Panc1 (cell line): ENCODE data around the gene CDC42BPA. TPM values are rescaled to one million over a fixed set of nuclear protein-coding genes. Genes with fewer than 3 reads are reported as not detected.
A peak's percentile ranks its signal among the peaks of the same experiment; 100 is the strongest.

ENCODE experiments used
- ATAC-seq: fragments of 200-7000 bp; cut with Tn5 transposase; 2 replicates; pipeline ENCODE4 v1.9.1; 2020; ENCODE audit warnings: mild to moderate bottlenecking, moderate library complexity
- BruUV-seq: library from RNA; stranded (reverse); fragments of 400-500 nt; replicated peaks from 2 replicates; lab custom pipeline; 2021; lab: Mats Ljungman, UMichigan
- CTCF ChIA-PET: fragments of 300-600 bp; sonication (Branson Sonifier 250); formaldehyde crosslinking; loops from one replicate; lab custom pipeline; 2022; ENCODE audit warnings: antibody characterized with exemption; lab: Charles Lee
- POLR2A ChIA-PET: fragments of 300-600 bp; sonication (Branson Sonifier 250); formaldehyde crosslinking; loops from one replicate; lab custom pipeline; 2022; ENCODE audit warnings: antibody characterized with exemption; lab: Charles Lee
- DNase-seq: peaks from one replicate; pipeline ENCODE4 v3.0.0-alpha.2; 2010; ENCODE audit warnings: low read depth, low spot score
- H3K27ac ChIP-seq: 2 replicates; pipeline ENCODE4 v1.5.1; 2011; ENCODE audit warnings: mild to moderate bottlenecking, low read length, inconsistent platforms
- H3K27me3 ChIP-seq: fragments of 200-500 bp; sonication (Bioruptor generic); 2 replicates; pipeline ENCODE4 v1.6.0; 2014; ENCODE audit warnings: low read length, inconsistent platforms; ENCODE audit not compliant: control insufficient read depth, insufficient read depth
- H3K36me3 ChIP-seq: fragments of 200-500 bp; sonication (Bioruptor generic); 2 replicates; pipeline ENCODE4 v1.5.1; 2014; ENCODE audit warnings: inconsistent platforms, mild to moderate bottlenecking, low read length, moderate library complexity; ENCODE audit not compliant: control insufficient read depth, insufficient read depth
- H3K4me1 ChIP-seq: 2 replicates; pipeline ENCODE4 v1.5.1; 2011; ENCODE audit warnings: inconsistent platforms, mild to moderate bottlenecking, low read length, moderate library complexity; ENCODE audit not compliant: control insufficient read depth, insufficient read depth
- H3K4me3 ChIP-seq, 2 experiments: 2 replicates each; pipeline ENCODE4 v1.5.1; 2011 to 2012; ENCODE audit warnings: low read depth in 2 of 2, low read length in 2 of 2, mild to moderate bottlenecking in 2 of 2, inconsistent platforms in 1 of 2, moderate library complexity in 1 of 2
- H3K9me3 ChIP-seq: fragments of 200-500 bp; sonication (Bioruptor generic); 2 replicates; pipeline ENCODE4 v1.5.1; 2014; ENCODE audit warnings: low read depth, mild to moderate bottlenecking, inconsistent platforms, low read length, moderate library complexity; ENCODE audit not compliant: control insufficient read depth, insufficient read depth
- CTCF ChIP-seq: fragments of 450-650 bp; IDR thresholded peaks from 2 replicates; pipeline ENCODE4 v1.5.1; 2017; ENCODE audit warnings: mild to moderate bottlenecking
- POLR2AphosphoS5 ChIP-seq: IDR thresholded peaks from 2 replicates; pipeline ENCODE4 v1.6.1; 2012; ENCODE audit warnings: mild to moderate bottlenecking, low read depth, low read length, moderate library complexity
- REST ChIP-seq, 2 experiments: IDR thresholded peaks; 2 replicates each; pipeline ENCODE4 v1.6.1; 2011 to 2012; ENCODE audit warnings: low read depth in 2 of 2, control low read depth in 1 of 2, low read length in 1 of 2, mild to moderate bottlenecking in 1 of 2, moderate library complexity in 1 of 2; ENCODE audit not compliant: insufficient read depth in 1 of 2
- SIN3A ChIP-seq: IDR thresholded peaks from 2 replicates; pipeline ENCODE4 v1.6.1; 2012; ENCODE audit warnings: low read depth, mild to moderate bottlenecking, low read length, moderate library complexity, borderline replicate concordance; ENCODE audit not compliant: insufficient read depth
- TCF7L2 ChIP-seq: IDR thresholded peaks from 2 replicates; pipeline ENCODE4 v1.6.1; 2011; ENCODE audit warnings: mild to moderate bottlenecking, low read depth, low read length, inconsistent platforms
- in situ Hi-C: cut with HindIII; loops from 2 replicates; pipeline ENCODE4 v1.10.0; 2016; ENCODE audit warnings: low sequenced_read_pairs, low pct_unique_long_range_greater_than_20kb
- intact Hi-C: fragments of 100-400 bp; cut with micrococcal nuclease; formaldehyde crosslinking; loops from one replicate; pipeline ENCODE4 v1.10.0; 2022; ENCODE audit not compliant: unreplicated experiment
- total RNA-seq: library from RNA; stranded (reverse); gene quantifications from one replicate; pipeline ENCODE4 v1.2.1, GENCODE V29; 2021; ENCODE audit not compliant: unreplicated experiment

The CDC42BPA gene
- total RNA-seq, 1 experiment from 2014 or later: 32.8 TPM

- intact Hi-C loops (no loop called here), in situ Hi-C loops (no loop called here)
- no peak overlapping the region for H3K4me3 ChIP-seq
- no TSS peak for BruUV-seq
- TF ChIP-seq SIN3A (no peak), CTCF (no peak), POLR2AphosphoS5 (no peak), REST (IDR thresholded peaks at IDR 0.05; ENCODE audit: insufficient read depth in 1 of 2, low read depth in 2 of 2, low read length in 1 of 2) (no peak), TCF7L2 (no peak)
- ATAC-seq: no peak
- H3K27ac ChIP-seq: no peak overlapping the region
- ChIA-PET POLR2A (interaction anchor here (0.6 kb wide), 1 partner anchor 74 kb away, joined by 4 read pairs; no protein-coding TSS in a partner anchor), CTCF (no interaction called here)
- no peak for DNase-seq
- no peaks in the 10 kb centered on the region for H3K9me3 ChIP-seq
- H3K36me3 ChIP-seq: no peaks in the 10 kb centered on the region
- H3K27me3 ChIP-seq: no peaks in the 10 kb centered on the region
- peaks cover 5% of the 10 kb centered on the region; the same call in 1 of the 2 replicates for H3K4me1 ChIP-seq
Measured at GRCh38 chr1:227270554-227270953, 47.7 kb downstream of the CDC42BPA start.

GRCh38 chr1:227268943-227269342 is 49.3 kb downstream of the CDC42BPA start:
- TF ChIP-seq CTCF: no peak
- no peak for TF ChIP-seq REST (IDR thresholded peaks at IDR 0.05; ENCODE audit: insufficient read depth in 1 of 2, low read depth in 2 of 2, low read length in 1 of 2)
- TF ChIP-seq TCF7L2: peak; percentile 92
- no peak for TF ChIP-seq SIN3A
- CTCF ChIA-PET: no interaction called here
- no peak overlapping the region for H3K4me3 ChIP-seq
- intact Hi-C loops (no loop called here), in situ Hi-C loops (no loop called here)
- H3K9me3 ChIP-seq: no peaks in the 10 kb centered on the region
- no peaks in the 10 kb centered on the region for H3K27me3 ChIP-seq
- no peak for ATAC-seq
- H3K4me1 ChIP-seq: peaks cover 5% of the 10 kb centered on the region; the same call in 1 of the 2 replicates
- no peaks in the 10 kb centered on the region for H3K36me3 ChIP-seq
- DNase-seq: peak; percentile 5
- no peak overlapping the region for H3K27ac ChIP-seq
- BruUV-seq: no TSS peak
- POLR2A ChIA-PET: no interaction called here
